C4-2B (cell line): ENCODE measurements around the gene ZNF883.
A peak's percentile ranks its signal among the peaks of the same experiment; 100 is the strongest.
"Not testable (repeated sequence)": the region's sequence is repeated elsewhere in the genome, so short reads cannot be mapped to it uniquely, and the experiment has no call there.

Experiments used
- H3K27ac ChIP-seq: fragments of 450-650 bp; 2 replicates; pipeline ENCODE4 v1.5.1; 2017
- ZFX ChIP-seq: fragments of 450-650 bp; IDR thresholded peaks from 2 replicates; pipeline ENCODE4 v1.6.1; 2017
- TF ChIP-seq, protein P1 (sequence below): fragments of 450-650 bp; conservative IDR thresholded peaks from 2 replicates; pipeline ENCODE4 v1.5.1; 2017; ENCODE audit warnings: mild to moderate bottlenecking

ZNF883 gene

GRCh38 chr9:113011911-113012381 is at the start of gene ZNF883:
Gene ZNF883, minus strand, starts transcription at chr9:113012192.
- H3K27ac ChIP-seq: peak within 1 kb of the TSS; percentile 17; the same call in 1 of the 2 replicates
- peak; percentile 22; the same call in 1 of the 2 replicates for TF ChIP-seq ZFX
- TF ChIP-seq, protein P1, sequence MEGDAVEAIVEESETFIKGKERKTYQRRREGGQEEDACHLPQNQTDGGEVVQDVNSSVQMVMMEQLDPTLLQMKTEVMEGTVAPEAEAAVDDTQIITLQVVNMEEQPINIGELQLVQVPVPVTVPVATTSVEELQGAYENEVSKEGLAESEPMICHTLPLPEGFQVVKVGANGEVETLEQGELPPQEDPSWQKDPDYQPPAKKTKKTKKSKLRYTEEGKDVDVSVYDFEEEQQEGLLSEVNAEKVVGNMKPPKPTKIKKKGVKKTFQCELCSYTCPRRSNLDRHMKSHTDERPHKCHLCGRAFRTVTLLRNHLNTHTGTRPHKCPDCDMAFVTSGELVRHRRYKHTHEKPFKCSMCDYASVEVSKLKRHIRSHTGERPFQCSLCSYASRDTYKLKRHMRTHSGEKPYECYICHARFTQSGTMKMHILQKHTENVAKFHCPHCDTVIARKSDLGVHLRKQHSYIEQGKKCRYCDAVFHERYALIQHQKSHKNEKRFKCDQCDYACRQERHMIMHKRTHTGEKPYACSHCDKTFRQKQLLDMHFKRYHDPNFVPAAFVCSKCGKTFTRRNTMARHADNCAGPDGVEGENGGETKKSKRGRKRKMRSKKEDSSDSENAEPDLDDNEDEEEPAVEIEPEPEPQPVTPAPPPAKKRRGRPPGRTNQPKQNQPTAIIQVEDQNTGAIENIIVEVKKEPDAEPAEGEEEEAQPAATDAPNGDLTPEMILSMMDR: peak; percentile 14

- H3K27ac ChIP-seq: not testable (repeated sequence)
These were observed 49.3 kb upstream of the ZNF883 start for GRCh38 chr9:113061072-113061850.

- not testable (repeated sequence) for H3K27ac ChIP-seq
These were observed 47.7 kb upstream of the ZNF883 start for GRCh38 chr9:113059581-113060284.

- TF ChIP-seq, protein P1: no peak
- TF ChIP-seq ZFX: no peak
- no peak overlapping the region for H3K27ac ChIP-seq
These were observed 45.2 kb upstream of the ZNF883 start for GRCh38 chr9:113057193-113057592.

DNA sequence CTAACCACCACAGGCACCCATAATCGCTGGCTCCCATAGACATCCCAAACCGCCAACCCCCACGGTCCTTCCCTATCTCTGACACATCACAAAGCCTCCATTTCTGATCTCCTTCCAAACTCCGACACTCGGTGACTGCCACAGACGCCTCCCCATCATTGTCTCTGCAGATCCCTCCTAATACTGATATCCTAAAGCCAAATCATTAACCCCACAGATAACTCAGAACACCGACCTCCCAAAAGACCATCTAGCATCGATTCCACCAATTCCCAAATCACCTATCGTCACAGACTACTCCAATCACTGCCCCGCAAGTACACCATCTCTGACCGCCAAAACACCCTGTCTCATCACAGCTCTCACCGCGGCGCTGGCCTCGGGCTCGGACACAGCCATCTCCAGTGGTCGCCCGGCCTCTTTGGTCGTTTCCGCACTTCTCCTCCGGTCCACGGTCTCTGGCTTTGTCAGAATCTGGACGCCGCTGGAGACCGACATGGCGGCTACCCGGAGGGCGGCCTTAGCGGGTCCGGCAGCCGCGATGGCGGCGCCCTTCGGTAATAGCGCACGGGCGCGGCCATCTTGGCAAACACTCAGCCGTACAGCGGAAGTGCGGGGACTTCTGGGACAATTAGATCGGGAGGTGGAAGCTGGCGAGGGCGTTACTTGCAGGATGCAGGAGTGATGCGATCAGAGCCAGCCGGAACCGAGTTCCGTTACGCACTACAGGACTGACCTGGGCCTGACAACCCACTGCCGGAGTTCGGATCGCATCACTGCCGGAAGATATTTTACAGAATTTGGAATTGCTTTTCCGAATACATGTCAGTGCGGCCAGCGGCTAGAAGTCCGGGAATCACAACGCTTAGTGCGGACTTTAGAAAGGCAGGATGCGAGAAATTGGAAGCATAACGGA is 44.5 kb upstream of the ZNF883 start, which contains the start of gene ZFP37:
Gene ZFP37, minus strand, starts transcription at position 534 of the 916 bp plus-strand sequence. Its CDS starts 36 bp downstream, at position 498.
- peak within 1 kb of the TSS; percentile 68 for H3K27ac ChIP-seq
- no peak for TF ChIP-seq ZFX
- TF ChIP-seq, protein P1: no peak

- H3K27ac ChIP-seq: no peak overlapping the region
- TF ChIP-seq, protein P1: no peak
These were observed 31.1 kb upstream of the ZNF883 start for GRCh38 chr9:113042884-113043657.

- TF ChIP-seq, protein P1: no peak
- no peak for TF ChIP-seq ZFX
- no peak overlapping the region for H3K27ac ChIP-seq
These were observed 14.2 kb upstream of the ZNF883 start for GRCh38 chr9:113026200-113026599.
